GM21723 (cell line): ENCODE measurements around the gene MRPL19.

Experiments
- ATAC-seq: cut with Tn5 transposase; IDR thresholded peaks from one replicate; pipeline ENCODE4 v1.9.1; 2021; ENCODE audit warnings: mild to moderate bottlenecking, moderate library complexity; ENCODE audit not compliant: unreplicated experiment

MRPL19 gene

GRCh38 chr2:75614162-75614651, 32.4 kb upstream of the MRPL19 start:
- ATAC-seq, result no peak

GRCh38 chr2:75616406-75616805, 30.2 kb upstream of the MRPL19 start:
- ATAC-seq, result no peak

- ATAC-seq, result no peak
These were observed 29.6 kb upstream of the MRPL19 start for GRCh38 chr2:75616933-75617332.

DNA sequence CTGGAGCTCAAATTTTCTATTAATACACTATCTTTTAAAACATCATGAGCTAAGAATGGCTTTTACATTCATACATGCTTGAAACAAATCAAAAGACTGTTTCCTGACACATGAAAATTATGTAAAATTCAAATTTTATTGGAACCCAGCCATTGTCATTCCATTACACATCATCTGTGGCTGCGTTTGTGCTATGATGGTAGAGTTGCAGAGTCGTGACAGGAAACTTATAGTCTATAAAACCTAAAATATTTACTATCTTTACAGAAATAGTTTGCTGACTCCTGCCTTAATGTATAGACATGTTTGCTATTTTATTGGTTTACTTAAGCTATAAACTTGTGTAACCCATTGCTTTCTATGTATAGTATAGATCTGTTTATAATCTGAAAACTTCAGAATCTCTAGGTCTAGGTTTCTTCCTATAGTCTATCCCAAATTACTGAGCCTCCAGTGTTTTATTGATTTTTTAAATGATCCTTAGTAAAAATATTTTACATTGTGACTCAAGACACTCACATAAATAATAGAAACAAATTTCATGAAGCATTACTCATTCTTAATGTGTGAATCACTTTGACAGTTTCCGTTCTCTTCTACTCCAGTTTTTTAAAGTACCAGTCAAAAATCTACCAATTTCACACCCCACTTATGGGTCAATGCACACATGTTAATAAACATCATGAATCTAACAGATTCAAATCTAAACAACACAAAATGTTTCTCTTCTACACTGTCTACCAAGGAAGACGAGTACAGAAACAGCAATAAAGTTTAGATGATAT, 26.4 kb upstream of the MRPL19 start:
- ATAC-seq, result no peak

DNA sequence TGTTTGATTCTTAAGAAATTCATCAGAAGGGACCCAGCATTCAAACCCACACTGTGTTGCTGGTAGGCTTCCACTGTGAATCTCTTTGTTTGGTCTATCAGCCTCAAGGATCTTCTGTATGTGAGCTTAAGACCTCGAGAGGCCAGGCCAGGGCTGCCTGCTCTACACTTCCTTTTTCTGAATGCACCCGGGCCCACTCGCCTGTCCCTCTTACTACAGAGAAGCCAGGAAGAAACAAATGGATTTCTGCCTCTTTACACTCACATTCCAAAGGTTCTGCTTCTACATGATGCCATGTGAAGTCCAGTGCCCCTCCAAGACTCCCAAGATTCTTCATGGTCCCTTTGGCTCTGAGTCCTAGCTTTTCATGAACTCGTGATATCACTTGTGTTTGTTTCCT, 25.4 kb upstream of the MRPL19 start:
- ATAC-seq, result no peak

DNA sequence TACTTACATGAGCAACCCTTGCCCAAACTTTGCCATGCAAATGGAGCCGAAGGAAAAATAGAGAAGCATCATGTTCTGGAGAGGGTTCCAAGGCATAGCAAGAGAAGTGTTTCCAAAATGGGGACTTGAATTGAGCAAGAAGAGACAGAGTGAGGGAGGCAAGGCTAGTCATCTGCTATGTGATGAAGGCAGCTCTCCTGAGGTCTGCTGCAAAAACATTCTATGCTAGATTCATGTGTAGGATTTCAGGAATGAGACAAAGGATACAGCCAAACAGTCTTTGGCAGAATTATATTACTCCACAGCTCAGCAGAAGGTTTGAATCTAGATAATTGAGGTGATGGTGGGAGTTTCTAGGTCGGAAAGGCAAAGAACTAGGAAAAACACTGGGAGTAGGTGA, 24.1 kb upstream of the MRPL19 start:
- ATAC-seq, result no peak

DNA sequence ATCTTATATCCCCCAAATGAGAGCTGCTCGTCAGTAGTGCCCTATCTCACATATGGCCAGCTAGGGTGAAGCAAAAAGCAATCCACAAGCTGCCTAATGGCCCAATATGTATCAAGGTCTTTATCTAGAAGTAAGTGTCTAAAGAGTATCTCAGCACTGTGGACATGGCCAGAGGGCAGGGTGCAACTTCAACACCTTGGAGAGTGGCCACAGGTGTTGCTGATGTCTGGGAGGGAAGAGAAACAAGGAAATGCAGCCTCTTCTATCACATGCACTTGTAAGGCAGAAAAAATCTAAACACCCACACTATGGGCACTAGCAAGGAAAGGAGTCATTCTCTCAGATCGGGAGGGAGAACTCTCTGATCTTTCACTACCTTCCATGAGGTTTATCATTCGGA, 23.7 kb upstream of the MRPL19 start:
- no peak for ATAC-seq

- peak; percentile 75 for ATAC-seq
These were observed 18.6 kb upstream of the MRPL19 start for GRCh38 chr2:75627902-75628504.

GRCh38 chr2:75632091-75632701, 14.4 kb upstream of the MRPL19 start:
- ATAC-seq, result no peak

GRCh38 chr2:75632813-75633212, 13.8 kb upstream of the MRPL19 start:
- ATAC-seq, result no peak

- ATAC-seq, result no peak
These were observed 13.0 kb upstream of the MRPL19 start for GRCh38 chr2:75633620-75634019.

DNA sequence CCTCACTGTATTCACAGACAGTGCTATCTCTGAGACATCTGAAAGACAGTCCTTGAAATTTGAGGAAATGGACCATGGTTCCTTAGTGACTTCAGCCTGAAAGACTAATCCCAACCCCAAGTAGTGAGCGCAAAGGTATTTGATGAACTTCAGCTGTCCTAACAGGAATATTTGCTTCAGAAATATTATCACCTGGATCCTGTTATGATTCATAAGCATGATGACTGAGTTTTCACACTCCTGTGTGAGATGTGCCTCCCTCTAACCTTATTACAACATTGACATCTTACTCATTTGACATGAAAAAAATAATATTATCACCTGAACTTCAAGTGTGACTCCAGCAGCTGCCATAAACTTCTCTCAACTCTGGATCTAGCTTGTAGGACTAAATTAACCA, 11.6 kb upstream of the MRPL19 start:
- no peak for ATAC-seq

DNA sequence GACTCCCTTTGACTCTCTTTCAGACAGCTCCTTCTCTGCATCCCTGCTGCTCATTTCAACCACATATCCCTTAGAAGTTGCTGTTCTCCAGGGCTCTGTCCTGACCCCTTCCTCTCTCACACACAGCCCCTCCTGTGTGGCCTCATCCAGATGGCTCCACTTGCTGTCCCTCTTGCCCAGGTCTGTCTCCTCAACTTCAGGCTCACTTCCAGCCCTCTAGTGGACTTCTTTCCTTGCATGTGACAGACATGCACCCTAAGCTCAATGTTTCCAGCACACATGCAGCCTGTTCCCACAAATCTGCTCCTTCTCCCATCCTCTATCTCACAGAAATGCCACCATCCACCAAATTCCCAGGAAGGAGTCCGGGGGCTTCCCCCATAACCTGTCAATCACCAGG, 9.0 kb upstream of the MRPL19 start:
- no peak for ATAC-seq

- peak; percentile 96 for ATAC-seq
These were observed 5.9 kb upstream of the MRPL19 start for GRCh38 chr2:75640621-75641121.

DNA sequence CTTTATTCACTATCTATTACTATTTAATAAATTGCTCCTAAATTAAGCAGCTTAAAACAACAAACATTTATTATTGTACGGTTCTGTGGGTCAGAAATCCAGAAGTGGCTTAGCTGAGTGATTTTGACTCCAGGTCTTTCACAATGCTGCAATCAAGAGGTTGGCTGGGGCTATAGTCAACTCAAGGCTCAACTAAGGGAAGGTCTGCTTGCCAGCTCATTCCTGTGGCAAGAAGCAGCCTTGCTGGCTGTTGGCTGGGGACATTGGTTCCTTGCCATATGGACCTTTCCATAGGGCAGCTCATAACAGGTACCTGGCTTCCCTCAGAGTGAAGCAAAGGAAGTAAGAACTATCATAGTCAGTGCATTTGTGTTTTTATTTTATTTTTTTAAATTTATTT, 5.0 kb upstream of the MRPL19 start:
- no peak for ATAC-seq

- no peak for ATAC-seq
These were observed 2.6 kb upstream of the MRPL19 start for GRCh38 chr2:75643980-75644379.

GRCh38 chr2:75645643-75646042, 940 bp upstream of the MRPL19 start:
- ATAC-seq, result no peak

DNA sequence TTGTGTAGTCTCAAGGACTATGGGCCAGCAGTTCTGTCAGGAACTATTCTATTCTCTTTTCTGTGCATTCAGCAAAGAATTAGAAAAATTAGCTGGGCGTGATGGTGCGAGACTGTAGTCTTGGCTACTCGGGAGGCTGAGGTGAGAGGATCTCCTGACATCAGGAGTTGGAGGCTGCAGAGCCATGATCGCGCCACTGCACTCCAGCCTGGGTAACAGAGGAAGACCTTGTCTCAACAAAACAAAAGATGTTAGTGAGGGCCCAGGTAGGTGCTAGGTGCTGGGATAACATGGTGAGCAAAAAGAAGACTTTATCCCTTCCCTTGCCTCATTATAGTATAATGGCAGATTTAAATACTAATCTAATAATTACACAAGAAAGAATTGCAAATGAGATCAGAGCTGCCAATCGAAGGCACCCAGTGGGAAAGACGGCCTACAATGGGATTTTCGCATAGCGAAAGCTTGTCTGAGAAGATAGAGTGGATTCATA, 447 bp upstream of the MRPL19 start:
- peak; percentile 6 for ATAC-seq

DNA sequence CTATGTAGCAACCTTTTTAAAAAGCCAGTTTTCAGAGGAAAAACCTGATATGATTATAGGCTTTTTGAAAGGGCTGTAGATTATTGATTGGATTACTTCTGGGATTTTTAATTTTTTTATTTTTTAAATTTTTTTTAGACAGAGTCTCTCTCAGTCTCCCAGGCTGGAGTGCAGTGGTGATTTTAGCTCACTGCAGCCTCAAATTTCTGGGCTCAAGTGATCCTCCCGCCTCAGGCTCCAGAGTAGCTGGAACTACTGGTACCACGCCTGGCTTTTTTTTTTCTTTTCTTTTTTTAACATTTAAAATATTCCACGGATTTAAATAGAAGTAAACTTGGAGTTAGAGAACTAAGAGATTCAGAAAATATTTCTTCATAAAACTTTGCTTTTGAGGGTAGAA, 1.2 kb downstream of the MRPL19 start:
- ATAC-seq, result no peak

GRCh38 chr2:75654012-75654411, 7.4 kb downstream of the MRPL19 start:
- ATAC-seq, result no peak

DNA sequence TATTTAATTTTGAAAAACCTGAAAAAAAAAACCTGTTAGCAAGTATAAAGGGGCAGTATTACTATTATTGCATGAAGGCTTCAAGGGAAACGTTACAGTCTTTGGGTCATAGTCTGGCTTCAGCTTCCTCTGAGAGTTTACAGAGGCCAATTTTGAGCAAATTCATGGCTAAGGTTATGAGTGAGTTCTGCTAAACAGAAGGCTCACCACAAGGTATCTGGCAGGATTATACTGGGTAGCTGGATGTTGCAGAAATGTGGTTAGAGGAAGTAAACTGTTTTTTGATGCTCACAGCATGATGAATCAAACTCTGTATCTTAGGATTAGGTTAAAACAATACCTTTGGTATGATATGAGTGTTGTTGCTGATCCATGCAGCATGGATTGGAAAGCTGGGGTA, 9.3 kb downstream of the MRPL19 start:
- ATAC-seq, result no peak

DNA sequence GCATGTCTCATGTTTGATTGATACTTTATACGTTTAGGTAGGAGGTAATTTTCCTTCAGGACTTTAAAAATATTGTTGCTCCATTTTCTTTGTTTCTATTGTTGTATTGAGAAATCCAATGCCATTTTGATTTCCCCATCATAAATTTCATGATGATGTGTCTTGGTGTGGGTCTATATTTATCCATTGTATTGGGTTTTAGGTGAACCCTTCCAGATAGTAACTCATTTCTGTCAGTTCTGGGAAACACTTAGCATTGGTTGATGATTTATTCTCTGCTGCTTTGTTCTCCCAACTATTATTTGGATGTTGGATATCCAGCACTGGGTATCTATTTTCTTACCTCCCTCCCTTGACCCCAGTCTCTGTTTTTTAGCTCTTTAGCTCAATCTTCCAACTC, 10.0 kb downstream of the MRPL19 start:
- ATAC-seq, result no peak
